LNCaP clone FGC (cell line): Measurements from ENCODE around the gene BEST1.
"Not testable (repeated sequence)": the region's sequence is repeated elsewhere in the genome, so short reads cannot be mapped to it uniquely, and the experiment has no call there.

Experiments used
- DNase-seq: peaks from one replicate; pipeline ENCODE4 v3.0.0-alpha.2; 2011; ENCODE audit warnings: low read depth
- H3K4me3 ChIP-seq: 2 replicates; pipeline ENCODE4 v1.5.1; 2011; ENCODE audit warnings: mild to moderate bottlenecking, low read depth, low read length, control low read depth
- TF ChIP-seq, protein P1 (sequence below): IDR thresholded peaks from 2 replicates; pipeline ENCODE4 v1.5.1; 2012; ENCODE audit warnings: mild to moderate bottlenecking; ENCODE audit not compliant: control insufficient read depth, insufficient read depth; ENCODE audit errors: extremely low read depth

BEST1 gene

GRCh38 chr11:61994981-61995380 lies 44.8 kb downstream of the BEST1 start:
- TF ChIP-seq, protein P1, sequence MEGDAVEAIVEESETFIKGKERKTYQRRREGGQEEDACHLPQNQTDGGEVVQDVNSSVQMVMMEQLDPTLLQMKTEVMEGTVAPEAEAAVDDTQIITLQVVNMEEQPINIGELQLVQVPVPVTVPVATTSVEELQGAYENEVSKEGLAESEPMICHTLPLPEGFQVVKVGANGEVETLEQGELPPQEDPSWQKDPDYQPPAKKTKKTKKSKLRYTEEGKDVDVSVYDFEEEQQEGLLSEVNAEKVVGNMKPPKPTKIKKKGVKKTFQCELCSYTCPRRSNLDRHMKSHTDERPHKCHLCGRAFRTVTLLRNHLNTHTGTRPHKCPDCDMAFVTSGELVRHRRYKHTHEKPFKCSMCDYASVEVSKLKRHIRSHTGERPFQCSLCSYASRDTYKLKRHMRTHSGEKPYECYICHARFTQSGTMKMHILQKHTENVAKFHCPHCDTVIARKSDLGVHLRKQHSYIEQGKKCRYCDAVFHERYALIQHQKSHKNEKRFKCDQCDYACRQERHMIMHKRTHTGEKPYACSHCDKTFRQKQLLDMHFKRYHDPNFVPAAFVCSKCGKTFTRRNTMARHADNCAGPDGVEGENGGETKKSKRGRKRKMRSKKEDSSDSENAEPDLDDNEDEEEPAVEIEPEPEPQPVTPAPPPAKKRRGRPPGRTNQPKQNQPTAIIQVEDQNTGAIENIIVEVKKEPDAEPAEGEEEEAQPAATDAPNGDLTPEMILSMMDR: no peak
- no peak overlapping the region for H3K4me3 ChIP-seq
- DNase-seq: no peak

DNA sequence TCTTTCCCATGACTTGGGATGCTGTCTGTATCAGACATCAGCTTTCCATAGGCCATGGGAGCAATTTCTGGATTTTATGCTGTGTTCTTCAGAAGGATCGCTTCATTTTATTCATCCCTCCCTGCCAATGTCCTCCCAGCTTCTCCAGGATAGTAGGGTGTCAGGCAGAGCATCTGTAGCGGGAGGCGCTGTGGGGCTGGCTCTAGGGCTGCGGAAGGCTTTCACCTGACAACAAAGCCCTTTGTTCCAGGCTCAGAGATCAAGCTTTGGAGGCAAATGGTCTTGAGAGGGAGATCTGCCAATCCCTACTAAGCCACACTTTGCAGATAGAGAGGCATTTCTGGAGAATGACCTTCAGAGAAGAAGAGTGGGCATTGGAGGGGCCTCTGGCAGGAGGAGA lies 46.8 kb downstream of the BEST1 start:
- TF ChIP-seq, protein P1: no peak
- H3K4me3 ChIP-seq: no peak overlapping the region
- DNase-seq: no peak

DNA sequence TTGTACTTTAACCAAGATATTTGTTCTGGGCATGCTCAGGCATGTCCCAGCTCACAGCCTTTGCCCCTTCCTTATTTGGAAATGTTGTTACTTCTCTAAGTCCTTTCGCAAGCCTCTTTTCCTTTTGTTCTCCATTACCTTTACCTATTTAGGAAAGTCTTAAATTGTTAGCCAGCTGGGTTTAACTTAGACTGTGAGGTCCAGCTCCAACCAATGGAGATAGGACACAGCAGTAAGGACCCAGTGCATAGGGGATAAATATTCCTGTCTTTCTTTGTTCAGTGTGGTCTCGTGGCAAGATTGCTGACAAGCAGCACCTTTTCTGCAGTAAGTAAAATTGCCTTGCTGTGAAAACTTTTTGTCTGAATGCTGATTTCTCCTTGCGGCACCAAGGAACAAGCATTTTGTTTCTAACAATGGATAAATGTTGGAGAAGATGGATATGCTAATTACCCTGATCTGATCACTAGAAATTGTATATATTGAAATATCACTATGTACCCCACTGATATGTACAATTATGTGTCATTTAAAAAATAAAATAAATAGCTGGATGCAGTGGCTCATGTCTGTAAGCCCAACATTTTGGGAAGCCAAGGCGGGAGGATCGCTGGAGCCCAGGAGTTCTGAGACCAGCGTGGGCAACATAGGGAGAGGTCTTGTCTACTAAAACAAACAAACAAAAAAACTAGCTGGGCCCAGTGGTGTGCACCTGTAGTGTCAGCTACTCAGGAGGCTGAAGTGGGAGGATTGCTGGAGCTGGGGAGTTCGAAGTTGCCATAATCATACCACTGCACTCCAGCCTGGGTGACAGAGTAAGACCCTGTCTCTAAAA lies 49.2 kb downstream of the BEST1 start:
- H3K4me3 ChIP-seq: no peak overlapping the region
- no peak for DNase-seq
- TF ChIP-seq, protein P1: no peak

DNA sequence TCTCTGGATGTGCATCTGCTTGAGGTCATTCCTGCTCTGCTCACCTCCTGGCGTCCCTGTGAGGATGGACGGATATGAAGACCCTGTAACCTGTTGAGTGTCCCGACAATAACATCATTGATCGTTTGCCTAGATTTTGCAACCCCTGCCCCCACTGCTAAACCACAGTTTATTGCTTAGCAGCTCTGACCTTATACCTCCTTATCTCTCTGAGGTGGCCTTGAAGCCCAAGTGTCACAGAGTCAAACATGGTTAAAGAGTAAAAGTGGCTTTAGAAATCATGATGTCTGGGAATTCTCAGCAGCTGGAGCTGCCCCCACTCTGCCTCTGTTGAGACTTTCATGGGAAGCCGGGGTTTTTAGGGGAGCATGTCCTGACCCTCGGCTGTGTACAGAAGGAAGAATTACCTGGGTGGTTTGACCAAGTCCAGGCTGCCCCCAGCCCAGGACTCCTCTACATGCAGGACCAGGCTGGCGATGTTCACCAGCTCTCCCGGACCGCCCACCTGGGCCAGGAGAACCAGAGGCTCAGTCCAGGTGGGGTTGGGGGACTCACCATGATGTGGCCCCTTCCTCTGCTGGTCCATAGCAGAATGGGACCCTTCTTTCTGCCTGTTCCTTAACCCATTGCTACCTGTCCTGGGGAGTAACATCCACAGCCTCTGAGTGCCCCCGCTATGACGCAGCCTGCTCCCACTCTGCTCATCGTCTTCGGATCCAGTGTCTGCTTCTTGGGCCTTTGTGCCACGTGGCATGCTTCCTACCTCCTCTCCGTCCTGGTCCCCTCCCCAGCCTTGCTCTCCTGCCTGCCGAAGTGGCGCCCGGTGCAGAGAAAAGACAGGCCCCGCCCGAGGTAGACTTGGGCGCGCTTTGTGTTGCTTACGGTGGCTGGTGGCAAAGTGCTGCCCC lies 50.6 kb downstream of the BEST1 start:
- no peak for DNase-seq
- no peak overlapping the region for H3K4me3 ChIP-seq
- TF ChIP-seq, protein P1: no peak

DNA sequence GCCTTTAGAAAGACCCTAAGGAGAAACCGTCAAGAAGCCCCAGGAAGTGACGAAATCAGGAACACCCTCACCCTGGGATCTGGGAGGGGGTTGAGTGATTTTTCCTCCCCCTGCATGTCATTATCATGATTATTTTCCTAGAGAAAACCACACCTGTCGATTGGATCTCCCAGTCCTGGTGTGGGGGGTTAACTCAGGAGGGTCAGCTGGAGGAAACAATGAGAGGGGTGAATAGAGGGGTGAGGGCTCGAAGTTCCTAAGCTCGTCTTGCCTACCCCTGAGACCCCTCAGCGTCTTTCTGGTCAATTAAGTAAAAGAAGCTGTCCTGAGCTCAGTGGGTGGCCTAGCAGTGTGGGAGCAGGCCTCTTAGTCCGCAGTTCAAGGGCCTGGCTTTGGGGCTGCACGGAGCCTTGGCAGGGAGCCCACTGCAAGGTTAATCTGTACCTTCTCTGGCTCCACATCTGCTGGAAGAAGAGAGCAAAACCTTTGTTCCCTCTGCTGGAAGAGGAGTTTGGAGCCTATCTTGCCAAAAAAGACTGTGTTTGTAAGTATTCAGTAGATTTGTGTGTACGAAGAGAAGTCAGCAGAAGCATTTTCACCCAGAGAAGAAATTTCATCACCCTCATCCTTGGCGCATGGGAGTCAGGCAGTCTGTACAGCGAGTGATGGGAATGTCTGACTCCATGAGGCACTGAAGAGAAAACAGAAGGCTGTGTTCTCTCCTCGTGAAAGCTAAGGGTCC lies 51.5 kb downstream of the BEST1 start:
- no peak for DNase-seq
- TF ChIP-seq, protein P1: no peak
- no peak overlapping the region for H3K4me3 ChIP-seq

- DNase-seq, H3K4me3 ChIP-seq: not testable (repeated sequence)
Measured at GRCh38 chr11:62002283-62002682, 52.1 kb downstream of the BEST1 start.

DNA sequence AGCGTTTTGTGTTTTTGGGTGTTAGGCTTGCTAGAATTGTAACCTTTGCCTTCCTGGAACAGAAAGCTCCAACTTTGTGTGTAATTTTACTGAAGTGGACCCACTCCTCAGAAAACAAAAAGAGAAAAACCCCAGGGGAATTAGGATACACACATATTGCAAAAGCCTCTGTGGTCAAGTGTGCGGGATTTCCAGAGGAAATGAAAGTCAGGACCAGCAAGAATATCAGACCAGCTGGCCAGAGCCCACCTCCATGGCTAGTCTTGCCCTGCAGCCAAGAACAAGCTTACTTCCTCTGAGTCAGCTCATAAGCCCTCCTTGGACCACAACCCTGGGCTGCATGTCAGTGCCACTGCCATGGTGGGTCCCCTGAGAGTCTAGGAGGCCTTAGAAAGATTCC lies 54.3 kb downstream of the BEST1 start:
- H3K4me3 ChIP-seq: no peak overlapping the region
- no peak for DNase-seq
- TF ChIP-seq, protein P1: no peak
